GM21381 (cell line): ENCODE measurements around the gene FLNC.

ENCODE experiments used
- ATAC-seq: cut with Tn5 transposase; IDR thresholded peaks from one replicate; pipeline ENCODE4 v1.9.1; 2021; ENCODE audit warnings: mild to moderate bottlenecking, moderate library complexity; ENCODE audit not compliant: unreplicated experiment

FLNC gene

GRCh38 chr7:128800567-128800966 lies 29.6 kb upstream of the FLNC start:
- no peak for ATAC-seq

DNA sequence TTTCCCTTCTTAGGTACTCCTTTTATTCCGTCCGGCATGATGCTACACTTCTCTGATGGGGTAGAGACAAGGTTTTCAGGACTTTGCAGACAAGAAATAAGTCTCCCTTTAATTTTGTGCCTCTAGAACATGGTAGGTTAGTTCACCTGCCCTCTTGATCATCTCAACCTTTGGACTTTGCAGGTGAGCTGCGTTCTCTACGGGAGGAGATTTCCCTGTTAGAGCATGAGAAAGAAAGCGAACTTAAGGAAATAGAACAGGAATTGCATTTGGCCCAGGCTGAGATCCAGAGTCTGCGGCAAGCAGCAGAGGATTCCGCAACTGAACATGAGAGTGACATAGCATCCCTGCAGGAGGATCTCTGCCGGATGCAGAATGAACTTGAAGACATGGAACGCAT lies 29.2 kb upstream of the FLNC start:
- ATAC-seq: no peak

- ATAC-seq: no peak
Observed at GRCh38 chr7:128801667-128802418, 28.4 kb upstream of the FLNC start.

DNA sequence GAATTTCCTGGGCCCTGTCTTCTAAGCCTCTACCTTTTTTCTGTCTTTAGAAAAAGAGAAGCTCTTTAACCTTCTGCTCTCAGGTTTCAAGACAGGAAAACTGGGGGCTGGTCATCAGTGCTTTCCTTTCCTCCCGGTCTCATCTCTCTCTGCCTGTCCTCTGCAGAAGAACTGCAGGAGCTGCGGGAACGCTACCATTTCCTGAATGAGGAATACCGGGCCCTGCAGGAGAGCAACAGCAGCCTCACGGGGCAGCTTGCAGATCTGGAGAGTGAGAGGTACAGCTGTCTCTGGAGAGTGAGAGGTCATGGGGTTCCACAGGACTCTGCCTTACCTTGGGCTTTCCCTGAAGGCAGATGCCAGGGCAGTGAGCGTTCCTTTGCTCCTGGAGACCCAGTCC lies 25.7 kb upstream of the FLNC start:
- ATAC-seq: no peak

DNA sequence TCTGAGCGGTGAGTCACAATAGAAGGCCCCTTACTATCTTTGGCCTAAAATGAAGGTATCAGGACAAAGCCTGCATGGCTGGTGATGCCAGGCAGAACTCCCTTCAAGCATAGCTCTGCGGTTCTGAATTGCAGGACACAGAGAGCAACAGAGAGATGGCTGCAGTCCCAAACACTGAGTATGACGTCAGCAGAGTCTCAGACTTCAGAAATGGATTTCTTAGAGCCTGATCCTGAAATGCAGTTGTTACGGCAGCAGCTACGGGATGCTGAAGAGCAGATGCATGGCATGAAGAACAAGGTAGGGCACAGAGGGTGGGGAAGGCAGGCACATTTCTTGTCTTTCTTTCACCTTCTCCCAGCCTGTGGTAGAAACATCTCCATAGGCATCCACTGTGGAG lies 25.0 kb upstream of the FLNC start:
- ATAC-seq: no peak

DNA sequence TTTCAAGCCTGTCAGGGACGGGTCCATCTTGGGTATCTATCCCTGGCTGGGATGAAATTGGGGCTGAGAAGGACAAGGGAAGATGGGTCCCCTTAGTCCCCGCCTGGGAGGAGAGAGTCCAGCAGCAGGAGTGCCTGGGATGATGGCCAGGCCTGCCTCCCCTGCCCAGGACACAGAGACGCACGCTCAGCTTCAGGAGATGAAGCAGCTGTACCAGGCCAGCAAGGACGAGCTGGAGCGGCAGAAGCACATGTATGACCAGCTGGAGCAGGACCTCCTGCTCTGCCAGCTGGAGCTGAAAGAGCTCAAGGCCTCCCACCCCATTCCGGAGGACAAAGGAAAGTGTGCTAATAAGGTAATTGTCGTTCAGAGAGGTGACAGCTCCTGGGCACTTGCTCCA lies 23.0 kb upstream of the FLNC start:
- ATAC-seq: no peak

DNA sequence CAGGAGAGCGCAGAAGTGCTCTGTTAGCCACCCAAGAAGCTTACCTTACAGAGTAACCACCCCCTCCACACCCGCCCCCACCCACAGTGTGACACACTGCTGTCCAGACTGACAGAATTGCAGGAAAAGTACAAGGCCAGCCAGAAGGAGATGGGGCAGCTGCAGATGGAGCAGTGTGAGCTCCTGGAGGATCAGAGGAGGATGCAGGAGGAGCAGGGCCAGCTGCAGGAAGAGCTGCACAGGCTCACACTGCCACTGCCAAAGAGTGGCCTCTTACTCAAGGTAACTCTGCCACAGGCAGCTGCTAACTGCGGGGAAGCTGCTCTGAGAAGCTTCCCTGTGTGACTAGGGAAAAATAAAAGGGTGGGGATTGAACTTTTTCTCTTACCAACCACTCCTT lies 20.8 kb upstream of the FLNC start:
- no peak for ATAC-seq

DNA sequence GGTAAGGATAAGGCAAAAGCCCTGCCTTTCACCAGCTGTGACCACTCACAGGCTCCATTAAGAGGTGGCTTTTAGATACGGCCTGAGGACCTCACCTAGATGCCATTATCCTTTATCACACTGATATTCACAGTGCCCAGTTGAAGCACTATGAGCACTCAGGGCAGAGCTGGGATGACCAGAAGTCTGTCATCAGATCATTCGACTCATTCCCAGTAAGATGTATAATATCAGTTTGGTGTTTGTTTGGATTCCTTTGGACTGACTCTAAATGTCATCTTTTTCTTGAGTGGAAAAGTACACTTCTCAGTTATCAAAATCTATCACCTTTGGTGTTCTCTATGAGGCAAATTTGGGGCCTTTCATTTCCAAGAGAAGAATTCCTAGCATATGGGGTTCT lies 19.7 kb upstream of the FLNC start:
- no peak for ATAC-seq

- ATAC-seq: no peak
Observed at GRCh38 chr7:128810997-128811396, 19.2 kb upstream of the FLNC start.

- ATAC-seq: no peak
Observed at GRCh38 chr7:128811631-128812430, 18.4 kb upstream of the FLNC start.

GRCh38 chr7:128812514-128813168 lies 17.6 kb upstream of the FLNC start:
- no peak for ATAC-seq

- ATAC-seq: no peak
Observed at GRCh38 chr7:128814499-128814898, 15.7 kb upstream of the FLNC start.

GRCh38 chr7:128815289-128815942 lies 14.8 kb upstream of the FLNC start:
- no peak for ATAC-seq

DNA sequence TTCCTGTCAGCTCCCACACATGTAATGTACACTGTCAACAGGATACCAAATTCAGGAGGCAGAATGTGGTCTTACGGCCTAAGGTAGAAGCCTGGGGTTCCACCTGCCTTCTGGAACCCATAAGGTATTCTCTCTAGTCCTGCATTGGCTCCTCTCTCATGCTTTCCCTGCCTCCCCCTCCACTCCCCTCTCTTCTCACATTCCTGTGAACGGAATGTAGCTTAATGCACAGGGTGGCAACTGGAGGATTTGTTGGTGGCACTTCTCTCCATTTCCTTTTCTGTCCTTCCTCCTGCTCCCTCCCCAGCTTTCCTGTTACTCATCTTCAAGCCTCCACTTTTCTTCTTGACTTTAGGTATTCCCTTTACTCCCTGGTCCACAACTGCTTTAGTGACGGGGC lies 11.5 kb upstream of the FLNC start:
- no peak for ATAC-seq

DNA sequence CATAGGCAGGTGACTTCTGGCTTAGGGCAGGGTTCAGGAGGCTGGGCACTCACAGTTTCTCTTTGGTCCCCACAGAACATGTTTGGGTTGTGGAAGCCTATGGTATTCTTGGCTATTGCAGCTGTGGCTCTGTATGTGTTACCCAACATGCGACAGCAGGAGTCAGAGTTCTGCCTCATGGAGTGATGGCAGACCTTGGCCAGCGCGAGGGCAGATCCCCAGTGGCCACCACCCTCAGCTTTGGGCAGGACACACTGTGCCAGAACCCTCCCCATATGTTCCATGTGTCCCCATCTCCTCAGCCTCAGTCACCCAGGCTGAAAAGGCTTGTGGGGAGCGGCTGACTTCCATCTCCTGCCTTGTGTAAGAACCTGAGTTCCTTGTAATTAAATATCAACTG lies 8.5 kb upstream of the FLNC start:
- ATAC-seq: no peak

- ATAC-seq: no peak
Observed at GRCh38 chr7:128826512-128826911, 3.7 kb upstream of the FLNC start.

DNA sequence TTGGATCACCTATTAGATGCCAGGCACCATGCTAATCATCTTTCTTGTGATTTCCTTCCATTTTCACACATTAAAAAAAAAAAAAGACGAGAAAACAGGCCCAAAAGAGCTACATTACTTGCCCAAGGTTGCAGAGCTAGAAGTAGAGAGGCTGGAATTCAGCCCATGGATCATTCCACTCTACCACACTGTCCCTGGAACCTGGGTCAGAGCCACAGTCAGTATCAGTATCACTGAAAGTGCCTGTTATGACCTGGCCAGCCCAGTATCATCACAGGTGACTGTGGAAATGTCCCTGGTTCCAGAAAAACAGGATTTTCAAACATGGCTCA lies 3.3 kb upstream of the FLNC start:
- ATAC-seq: no peak

DNA sequence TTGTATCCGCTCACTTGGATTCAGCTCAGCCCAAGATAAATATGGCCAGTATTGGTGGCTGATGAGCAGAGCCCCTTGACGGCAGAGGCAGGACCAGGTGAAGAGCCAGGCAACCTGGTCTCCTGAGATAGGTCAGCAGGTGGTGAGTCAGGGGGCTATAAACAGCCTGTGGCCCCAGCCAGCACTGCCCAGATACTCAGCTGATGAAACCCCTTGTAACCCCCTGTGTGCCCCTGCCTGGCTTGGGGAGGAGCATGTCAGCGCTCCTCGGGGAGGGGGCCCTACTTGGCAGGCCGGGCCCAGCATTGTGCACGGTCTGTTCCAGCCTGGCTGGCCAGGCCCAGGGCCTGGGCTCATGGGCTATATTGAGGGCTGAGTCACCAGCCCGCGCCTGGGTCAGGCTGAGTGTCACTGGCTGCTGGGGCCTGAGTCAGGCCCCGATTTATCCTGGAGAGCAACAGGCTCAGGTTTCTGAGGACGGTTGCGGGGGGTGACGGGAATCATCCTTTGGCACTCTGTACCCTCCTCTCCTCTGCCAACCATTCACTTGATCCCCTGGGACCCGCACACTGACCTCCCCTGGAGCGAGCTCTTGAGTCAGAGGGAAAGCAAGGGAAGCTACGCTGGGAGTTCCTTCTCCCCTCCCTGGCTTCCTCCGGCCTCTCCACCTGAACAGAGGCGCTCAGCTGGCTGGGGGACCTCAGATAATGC lies 2.8 kb upstream of the FLNC start:
- ATAC-seq: no peak

DNA sequence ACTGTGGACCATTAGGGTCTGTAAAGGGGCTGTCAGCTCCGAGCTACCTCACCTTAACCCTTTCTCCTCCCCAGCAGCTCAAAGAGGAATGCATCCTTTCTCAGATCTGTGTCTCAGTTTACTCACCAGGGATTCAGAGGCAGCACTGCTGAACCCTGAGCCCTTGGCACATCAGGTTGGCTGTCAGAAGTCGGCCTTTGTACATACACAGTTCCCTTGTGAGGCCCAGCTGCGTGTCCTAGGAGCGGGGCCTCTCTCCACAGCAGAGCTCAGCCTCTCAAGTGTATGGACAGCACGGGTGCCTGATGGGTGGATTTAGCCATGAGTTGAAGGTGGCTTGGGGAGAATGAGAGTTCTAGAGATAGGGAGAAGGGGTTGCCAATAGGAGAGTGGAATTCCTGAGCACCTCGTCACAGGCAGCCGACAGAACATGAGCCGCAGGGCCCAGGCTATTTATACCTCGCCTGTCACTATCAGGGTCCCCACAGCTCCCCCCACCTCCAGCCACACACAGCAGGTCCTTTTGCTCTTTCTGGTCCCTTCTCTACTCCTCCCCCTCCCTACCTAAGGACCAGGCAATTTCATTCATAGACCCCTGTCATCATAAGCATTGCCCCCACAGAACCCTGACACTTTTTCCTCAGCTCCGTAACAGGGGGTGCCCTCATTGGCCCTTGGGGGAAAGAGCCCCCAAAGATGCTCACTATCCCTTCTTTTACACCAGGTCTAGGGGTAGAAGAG lies 2.1 kb upstream of the FLNC start:
- ATAC-seq: no peak
